ENCODE measurements around the gene CEMP1. TPM values are rescaled to one million over a fixed set of nuclear protein-coding genes. Genes with fewer than 3 reads are reported as not detected.

The CEMP1 gene
- total and polyA plus RNA-seq, 10 of the 15 experiments (the other 5 are each of a cell fraction or from before 2014, with no cell fraction given), result 0.05 to 8.2 (median 1.5) TPM; not detected in 5

DNA sequence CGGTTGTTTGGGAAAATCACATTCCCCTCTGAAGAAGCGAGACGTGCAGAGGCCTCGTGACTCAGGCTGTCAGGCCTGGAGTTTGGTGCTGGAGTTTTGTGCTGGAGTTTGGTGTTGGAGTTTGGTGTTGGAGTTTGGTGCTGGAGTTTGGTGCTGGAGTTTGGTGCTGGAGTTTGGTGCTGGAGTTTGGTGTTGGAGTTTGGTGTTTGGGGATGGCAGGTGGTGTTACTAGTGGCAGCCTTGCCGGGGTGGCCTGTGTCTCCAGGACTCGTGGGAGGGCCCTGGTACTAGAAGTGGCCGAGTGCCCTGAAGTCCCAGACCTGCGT, 43.7 kb downstream of the CEMP1 start (continued):
- TF ChIP-seq, protein P1, sequence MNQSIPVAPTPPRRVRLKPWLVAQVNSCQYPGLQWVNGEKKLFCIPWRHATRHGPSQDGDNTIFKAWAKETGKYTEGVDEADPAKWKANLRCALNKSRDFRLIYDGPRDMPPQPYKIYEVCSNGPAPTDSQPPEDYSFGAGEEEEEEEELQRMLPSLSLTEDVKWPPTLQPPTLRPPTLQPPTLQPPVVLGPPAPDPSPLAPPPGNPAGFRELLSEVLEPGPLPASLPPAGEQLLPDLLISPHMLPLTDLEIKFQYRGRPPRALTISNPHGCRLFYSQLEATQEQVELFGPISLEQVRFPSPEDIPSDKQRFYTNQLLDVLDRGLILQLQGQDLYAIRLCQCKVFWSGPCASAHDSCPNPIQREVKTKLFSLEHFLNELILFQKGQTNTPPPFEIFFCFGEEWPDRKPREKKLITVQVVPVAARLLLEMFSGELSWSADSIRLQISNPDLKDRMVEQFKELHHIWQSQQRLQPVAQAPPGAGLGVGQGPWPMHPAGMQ (IDR thresholded peaks at IDR 0.05; ENCODE audit: borderline replicate concordance), result no peak
- TF ChIP-seq SMC3 (IDR thresholded peaks at IDR 0.05; ENCODE audit: borderline replicate concordance, low read length) (no peak), NFYB (IDR thresholded peaks at IDR 0.05; ENCODE audit: insufficient read depth, low read depth, low read length) (no peak), WRNIP1 (IDR thresholded peaks at IDR 0.05; ENCODE audit: borderline replicate concordance, low read depth, low read length) (no peak), MYC (IDR thresholded peaks at IDR 0.05; ENCODE audit: insufficient read depth, insufficient read length, insufficient replicate concordance, low read length, severe bottlenecking) (no peak), RAD21 (IDR thresholded peaks at IDR 0.05; ENCODE audit: insufficient read depth, low read depth, low read length) (no peak), SMAD1 (IDR thresholded peaks at IDR 0.05; ENCODE audit: low read depth, partially characterized antibody) (no peak)
- TF ChIP-seq, protein P2, sequence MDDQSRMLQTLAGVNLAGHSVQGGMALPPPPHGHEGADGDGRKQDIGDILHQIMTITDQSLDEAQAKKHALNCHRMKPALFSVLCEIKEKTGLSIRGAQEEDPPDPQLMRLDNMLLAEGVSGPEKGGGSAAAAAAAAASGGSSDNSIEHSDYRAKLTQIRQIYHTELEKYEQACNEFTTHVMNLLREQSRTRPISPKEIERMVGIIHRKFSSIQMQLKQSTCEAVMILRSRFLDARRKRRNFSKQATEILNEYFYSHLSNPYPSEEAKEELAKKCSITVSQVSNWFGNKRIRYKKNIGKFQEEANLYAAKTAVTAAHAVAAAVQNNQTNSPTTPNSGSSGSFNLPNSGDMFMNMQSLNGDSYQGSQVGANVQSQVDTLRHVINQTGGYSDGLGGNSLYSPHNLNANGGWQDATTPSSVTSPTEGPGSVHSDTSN (IDR thresholded peaks at IDR 0.05; ENCODE audit: insufficient replicate concordance, low read depth, low read length), result no peak
